Measurements from ENCODE around the gene SOX10. TPM values are rescaled to one million over a fixed set of nuclear protein-coding genes. Genes with fewer than 3 reads are reported as not detected.

Gene SOX10
- total RNA-seq (not detected), total RNA-seq (0 reads per million in 2 donors)

GRCh38 chr22:37983860-37984791, at the start of gene SOX10:
Gene SOX10, minus strand, starts transcription at chr22:37984555. Its CDS starts 771 bp downstream, at chr22:37983784.
- Mint-ChIP-seq H3K4me3 (no peak within 1 kb of the TSS), H3K27ac (peak within 1 kb of the TSS; percentile 43), H3K36me3 (ENCODE audit: low read depth) (peaks cover 4% of the 10 kb centered on the region), H3K4me1 (no peaks in the 10 kb centered on the region), H3K27me3 (no peaks in the 10 kb centered on the region)
- no peaks in the 10 kb centered on the region for H3K9me3 ChIP-seq (ENCODE audit: control insufficient read depth, low read length, poor library complexity, severe bottlenecking)
- ATAC-seq (no peak), DNase-seq (no peak)

GRCh38 chr22:38033522-38034277, 49.3 kb upstream of the SOX10 start:
- Mint-ChIP-seq H3K4me1 (peaks cover 5% of the 10 kb centered on the region), H3K36me3 (ENCODE audit: low read depth) (peaks cover 5% of the 10 kb centered on the region), H3K27ac (no peak overlapping the region), H3K27me3 (no peaks in the 10 kb centered on the region), H3K4me3 (no peak overlapping the region)
- ATAC-seq = no peak
- no peak for DNase-seq
- H3K9me3 ChIP-seq (ENCODE audit: control insufficient read depth, low read length, poor library complexity, severe bottlenecking) = no peaks in the 10 kb centered on the region

- no peak overlapping the region for H3K27ac Mint-ChIP-seq
- no peak overlapping the region for H3K4me3 Mint-ChIP-seq
- ATAC-seq (no peak), DNase-seq (no peak)
- H3K36me3 Mint-ChIP-seq (ENCODE audit: low read depth) = peaks cover 5% of the 10 kb centered on the region
- no peaks in the 10 kb centered on the region for H3K27me3 Mint-ChIP-seq
- H3K4me1 Mint-ChIP-seq = peaks cover 5% of the 10 kb centered on the region
- no peaks in the 10 kb centered on the region for H3K9me3 ChIP-seq (ENCODE audit: control insufficient read depth, low read length, poor library complexity, severe bottlenecking)
These were observed 48.5 kb upstream of the SOX10 start for GRCh38 chr22:38032681-38033521.

GRCh38 chr22:38031491-38031890, 47.1 kb upstream of the SOX10 start:
- DNase-seq = no peak
- H3K27ac Mint-ChIP-seq = no peak overlapping the region
- peaks cover 2% of the 10 kb centered on the region for H3K36me3 Mint-ChIP-seq (ENCODE audit: low read depth)
- no peak overlapping the region for H3K4me3 Mint-ChIP-seq
- H3K4me1 Mint-ChIP-seq = peaks cover 3% of the 10 kb centered on the region
- no peaks in the 10 kb centered on the region for H3K9me3 ChIP-seq (ENCODE audit: control insufficient read depth, low read length, poor library complexity, severe bottlenecking)
- ATAC-seq = no peak
- no peaks in the 10 kb centered on the region for H3K27me3 Mint-ChIP-seq

GRCh38 chr22:38030311-38031133, 46.2 kb upstream of the SOX10 start:
- Mint-ChIP-seq H3K27ac (no peak overlapping the region), H3K4me1 (peaks cover 3% of the 10 kb centered on the region), H3K4me3 (no peak overlapping the region), H3K36me3 (ENCODE audit: low read depth) (peaks cover 2% of the 10 kb centered on the region), H3K27me3 (peaks cover 2% of the 10 kb centered on the region)
- no peaks in the 10 kb centered on the region for H3K9me3 ChIP-seq (ENCODE audit: control insufficient read depth, low read length, poor library complexity, severe bottlenecking)
- DNase-seq (no peak), ATAC-seq (no peak)

- DNase-seq (no peak), ATAC-seq (no peak)
- peaks cover 7% of the 10 kb centered on the region for H3K36me3 Mint-ChIP-seq (ENCODE audit: low read depth)
- no peak overlapping the region for H3K27ac Mint-ChIP-seq
- H3K9me3 ChIP-seq (ENCODE audit: control insufficient read depth, low read length, poor library complexity, severe bottlenecking) = no peaks in the 10 kb centered on the region
- peaks cover 7% of the 10 kb centered on the region for H3K27me3 Mint-ChIP-seq
- H3K4me1 Mint-ChIP-seq = peaks cover 5% of the 10 kb centered on the region
- H3K4me3 Mint-ChIP-seq = no peak overlapping the region
These were observed 45.5 kb upstream of the SOX10 start for GRCh38 chr22:38029901-38030300.

GRCh38 chr22:38029370-38029769, 45.0 kb upstream of the SOX10 start:
- Mint-ChIP-seq H3K4me3 (no peak overlapping the region), H3K27me3 (peaks cover 7% of the 10 kb centered on the region), H3K4me1 (peaks cover 5% of the 10 kb centered on the region), H3K36me3 (ENCODE audit: low read depth) (peaks cover 7% of the 10 kb centered on the region), H3K27ac (no peak overlapping the region)
- no peaks in the 10 kb centered on the region for H3K9me3 ChIP-seq (ENCODE audit: control insufficient read depth, low read length, poor library complexity, severe bottlenecking)
- no peak for DNase-seq
- no peak for ATAC-seq

- ATAC-seq (no peak), DNase-seq (no peak)
- no peak overlapping the region for H3K27ac Mint-ChIP-seq
- H3K4me3 Mint-ChIP-seq = no peak overlapping the region
- H3K9me3 ChIP-seq (ENCODE audit: control insufficient read depth, low read length, poor library complexity, severe bottlenecking) = no peaks in the 10 kb centered on the region
- H3K36me3 Mint-ChIP-seq (ENCODE audit: low read depth) = peaks cover 7% of the 10 kb centered on the region
- H3K4me1 Mint-ChIP-seq = peaks cover 5% of the 10 kb centered on the region
- peaks cover 7% of the 10 kb centered on the region for H3K27me3 Mint-ChIP-seq
These were observed 44.2 kb upstream of the SOX10 start for GRCh38 chr22:38028344-38029130.

- Mint-ChIP-seq H3K36me3 (ENCODE audit: low read depth) (peaks cover 7% of the 10 kb centered on the region), H3K27me3 (peaks cover 7% of the 10 kb centered on the region), H3K4me1 (peaks cover 5% of the 10 kb centered on the region), H3K27ac (no peak overlapping the region), H3K4me3 (no peak overlapping the region)
- DNase-seq (no peak), ATAC-seq (no peak)
- no peaks in the 10 kb centered on the region for H3K9me3 ChIP-seq (ENCODE audit: control insufficient read depth, low read length, poor library complexity, severe bottlenecking)
These were observed 43.1 kb upstream of the SOX10 start for GRCh38 chr22:38027487-38027886.

- peaks cover 7% of the 10 kb centered on the region for H3K36me3 Mint-ChIP-seq (ENCODE audit: low read depth)
These were observed 42.1 kb upstream of the SOX10 start for GRCh38 chr22:38026130-38027111.

GRCh38 chr22:38025514-38025913, 41.2 kb upstream of the SOX10 start:
- ATAC-seq (no peak), DNase-seq (no peak)
- no peak overlapping the region for H3K27ac Mint-ChIP-seq
- no peaks in the 10 kb centered on the region for H3K9me3 ChIP-seq (ENCODE audit: control insufficient read depth, low read length, poor library complexity, severe bottlenecking)
- H3K36me3 Mint-ChIP-seq (ENCODE audit: low read depth) = peaks cover 7% of the 10 kb centered on the region
- H3K4me1 Mint-ChIP-seq = peaks cover 5% of the 10 kb centered on the region
- H3K4me3 Mint-ChIP-seq = no peak overlapping the region
- peaks cover 7% of the 10 kb centered on the region for H3K27me3 Mint-ChIP-seq

More at GRCh38 chr22:38026130-38027111, 42.1 kb upstream of the SOX10 start:
- no peaks in the 10 kb centered on the region for H3K9me3 ChIP-seq (ENCODE audit: control insufficient read depth, low read length, poor library complexity, severe bottlenecking)
- no peak for DNase-seq
- Mint-ChIP-seq H3K27ac (no peak overlapping the region), H3K27me3 (peaks cover 7% of the 10 kb centered on the region), H3K4me3 (no peak overlapping the region), H3K4me1 (peaks cover 5% of the 10 kb centered on the region)
- ATAC-seq = no peak
